NB4 (cell line): ENCODE measurements around the gene CAMK2D.

Source experiments
- CTCF ChIP-seq: IDR thresholded peaks from one replicate; pipeline ENCODE4 v1.5.1; 2012; ENCODE audit warnings: low read depth, low read length
- MAX ChIP-seq: IDR thresholded peaks from 2 replicates; pipeline ENCODE4 v1.6.1; 2011; ENCODE audit warnings: low read depth, low read length
- MYC ChIP-seq: IDR thresholded peaks from 2 replicates; pipeline ENCODE4 v1.6.1; 2011; ENCODE audit warnings: low read depth, low read length

- TF ChIP-seq MAX (no peak), CTCF (no peak), MYC (no peak)
Measured at GRCh38 chr4:113561758-113562157, 199.8 kb downstream of the CAMK2D start.
